Measurements from ENCODE around the gene ZKSCAN1.
"Not testable (repeated sequence)": the region's sequence is repeated elsewhere in the genome, so short reads cannot be mapped to it uniquely, and the experiment has no call there.

DNA sequence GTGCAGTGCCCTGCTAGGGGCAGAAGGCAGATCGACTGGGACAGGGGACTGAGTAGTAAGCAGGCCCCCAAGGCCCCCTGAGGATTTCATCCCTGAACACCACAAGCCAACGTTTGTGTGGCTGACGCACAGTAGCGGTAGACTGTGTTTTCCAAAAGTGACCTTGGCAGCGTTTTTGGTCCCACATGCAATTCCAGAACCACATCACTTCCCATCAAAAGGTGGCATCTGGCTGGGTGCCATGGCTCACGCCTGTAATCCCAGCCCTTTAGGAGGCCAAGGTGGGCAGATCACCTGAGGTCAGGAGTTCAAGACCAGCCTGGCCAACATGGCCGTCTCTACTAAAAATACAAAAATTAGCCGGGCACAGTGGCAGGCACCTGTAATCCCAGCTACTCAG, 5.4 kb upstream of the ZKSCAN1 start:
- TF ChIP-seq, protein P1, sequence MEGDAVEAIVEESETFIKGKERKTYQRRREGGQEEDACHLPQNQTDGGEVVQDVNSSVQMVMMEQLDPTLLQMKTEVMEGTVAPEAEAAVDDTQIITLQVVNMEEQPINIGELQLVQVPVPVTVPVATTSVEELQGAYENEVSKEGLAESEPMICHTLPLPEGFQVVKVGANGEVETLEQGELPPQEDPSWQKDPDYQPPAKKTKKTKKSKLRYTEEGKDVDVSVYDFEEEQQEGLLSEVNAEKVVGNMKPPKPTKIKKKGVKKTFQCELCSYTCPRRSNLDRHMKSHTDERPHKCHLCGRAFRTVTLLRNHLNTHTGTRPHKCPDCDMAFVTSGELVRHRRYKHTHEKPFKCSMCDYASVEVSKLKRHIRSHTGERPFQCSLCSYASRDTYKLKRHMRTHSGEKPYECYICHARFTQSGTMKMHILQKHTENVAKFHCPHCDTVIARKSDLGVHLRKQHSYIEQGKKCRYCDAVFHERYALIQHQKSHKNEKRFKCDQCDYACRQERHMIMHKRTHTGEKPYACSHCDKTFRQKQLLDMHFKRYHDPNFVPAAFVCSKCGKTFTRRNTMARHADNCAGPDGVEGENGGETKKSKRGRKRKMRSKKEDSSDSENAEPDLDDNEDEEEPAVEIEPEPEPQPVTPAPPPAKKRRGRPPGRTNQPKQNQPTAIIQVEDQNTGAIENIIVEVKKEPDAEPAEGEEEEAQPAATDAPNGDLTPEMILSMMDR (IDR thresholded peaks at IDR 0.05): not testable (repeated sequence)
- TF ChIP-seq POLR2A (IDR thresholded peaks at IDR 0.05): not testable (repeated sequence)

All from testis (tissue), 2 donors.